HG02763 (cell line): ENCODE measurements around the gene FN3KRP.
A peak's percentile ranks its signal among the peaks of the same experiment; 100 is the strongest.

ENCODE experiments used
- ATAC-seq: cut with Tn5 transposase; IDR thresholded peaks from one replicate; pipeline ENCODE4 v1.9.1; 2021; ENCODE audit warnings: mild to moderate bottlenecking, moderate library complexity; ENCODE audit not compliant: unreplicated experiment

FN3KRP gene, protein sequence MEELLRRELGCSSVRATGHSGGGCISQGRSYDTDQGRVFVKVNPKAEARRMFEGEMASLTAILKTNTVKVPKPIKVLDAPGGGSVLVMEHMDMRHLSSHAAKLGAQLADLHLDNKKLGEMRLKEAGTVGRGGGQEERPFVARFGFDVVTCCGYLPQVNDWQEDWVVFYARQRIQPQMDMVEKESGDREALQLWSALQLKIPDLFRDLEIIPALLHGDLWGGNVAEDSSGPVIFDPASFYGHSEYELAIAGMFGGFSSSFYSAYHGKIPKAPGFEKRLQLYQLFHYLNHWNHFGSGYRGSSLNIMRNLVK

DNA sequence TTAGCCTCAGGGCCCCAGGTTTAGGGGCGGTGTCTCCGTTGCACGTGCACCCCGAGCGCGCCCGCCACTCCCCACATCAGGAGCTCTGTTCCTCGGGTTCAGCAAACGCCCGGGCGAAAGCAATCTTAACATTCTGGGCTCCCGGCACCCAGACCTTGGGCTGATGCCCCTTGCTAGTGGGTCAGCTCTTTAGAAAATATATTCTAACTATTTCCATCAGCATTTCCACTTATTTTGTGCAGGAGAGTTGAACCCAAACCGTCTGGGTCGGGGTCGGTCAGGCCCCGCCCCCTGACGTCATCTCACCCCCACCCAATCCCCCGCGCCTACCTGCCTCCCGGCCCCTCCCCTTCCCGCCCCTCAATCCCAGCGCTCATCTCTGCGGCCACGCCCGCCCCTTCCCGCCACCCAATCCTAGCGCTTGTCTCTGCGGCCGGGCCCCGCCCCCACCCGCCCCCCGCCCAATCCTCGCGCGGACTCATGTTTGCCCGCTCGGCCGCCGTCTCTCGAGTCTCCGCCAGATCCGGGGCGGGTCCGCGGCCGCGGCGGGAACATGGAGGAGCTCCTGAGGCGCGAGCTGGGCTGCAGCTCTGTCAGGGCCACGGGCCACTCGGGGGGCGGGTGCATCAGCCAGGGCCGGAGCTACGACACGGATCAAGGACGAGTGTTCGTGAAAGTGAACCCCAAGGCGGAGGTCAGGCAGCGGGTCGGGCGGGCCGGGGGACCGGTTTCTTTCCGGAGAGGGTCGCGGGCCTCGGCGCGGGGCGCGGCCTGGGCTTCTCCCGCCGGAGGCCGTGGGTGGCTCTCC, at the start of gene FN3KRP:
Gene FN3KRP (plus strand): TSS at position 504 of the 808 bp plus-strand sequence. CDS start 50 bp downstream, at position 554.
- ATAC-seq, result peak; percentile 75

DNA sequence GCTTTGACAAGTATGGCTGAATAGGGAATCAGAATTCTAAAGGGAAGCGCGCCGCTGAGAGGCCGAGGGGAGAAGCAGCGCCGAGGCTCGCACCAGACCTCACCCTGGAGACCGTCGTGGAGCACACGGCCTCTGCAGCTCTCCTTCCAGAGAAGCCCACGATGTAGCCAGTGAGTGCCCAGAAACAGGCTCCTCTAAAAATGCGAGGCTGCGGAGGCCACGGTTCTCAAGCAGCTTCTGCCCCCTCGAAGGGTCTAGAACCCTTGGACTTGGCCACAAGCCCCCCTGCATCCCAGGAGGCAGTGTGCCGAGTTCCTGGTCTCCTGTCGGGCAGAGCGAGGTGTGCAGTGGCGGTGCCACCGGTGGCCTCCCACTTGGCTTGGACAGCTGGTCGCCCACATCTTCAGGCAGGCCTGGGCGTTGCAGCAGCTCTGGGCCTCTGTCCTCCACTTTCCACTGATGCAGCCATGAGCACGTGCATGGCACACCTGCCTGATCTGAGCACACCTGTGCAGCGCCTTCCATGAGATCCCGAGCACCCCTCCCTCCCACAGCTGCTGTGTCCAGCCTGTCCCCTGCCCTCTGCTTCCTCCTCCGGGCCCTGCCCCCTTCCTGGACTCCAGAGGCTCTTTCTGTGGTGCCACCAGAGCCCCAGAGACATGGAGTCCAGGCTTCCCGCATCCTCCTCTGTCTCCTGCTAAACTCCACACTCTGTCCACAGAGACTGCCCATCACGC, 49.4 kb upstream of the FN3KRP start:
- ATAC-seq, result no peak

DNA sequence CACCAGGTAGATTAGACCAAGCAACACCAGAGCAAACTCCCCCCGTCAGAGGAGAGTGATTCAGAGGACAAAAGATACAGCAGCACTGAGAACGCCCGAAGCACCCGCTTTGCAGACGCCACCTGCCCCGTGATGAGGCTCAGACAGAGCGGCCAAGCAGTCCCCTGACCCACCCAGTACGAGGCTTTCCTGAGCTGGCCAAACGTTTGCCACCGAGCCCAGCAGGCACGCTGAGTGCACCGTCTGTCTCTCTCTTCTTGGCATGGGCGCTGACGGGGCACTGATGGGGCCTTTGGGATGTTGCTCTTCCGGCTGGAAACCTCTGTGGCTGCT, 48.9 kb upstream of the FN3KRP start:
- ATAC-seq, result no peak

DNA sequence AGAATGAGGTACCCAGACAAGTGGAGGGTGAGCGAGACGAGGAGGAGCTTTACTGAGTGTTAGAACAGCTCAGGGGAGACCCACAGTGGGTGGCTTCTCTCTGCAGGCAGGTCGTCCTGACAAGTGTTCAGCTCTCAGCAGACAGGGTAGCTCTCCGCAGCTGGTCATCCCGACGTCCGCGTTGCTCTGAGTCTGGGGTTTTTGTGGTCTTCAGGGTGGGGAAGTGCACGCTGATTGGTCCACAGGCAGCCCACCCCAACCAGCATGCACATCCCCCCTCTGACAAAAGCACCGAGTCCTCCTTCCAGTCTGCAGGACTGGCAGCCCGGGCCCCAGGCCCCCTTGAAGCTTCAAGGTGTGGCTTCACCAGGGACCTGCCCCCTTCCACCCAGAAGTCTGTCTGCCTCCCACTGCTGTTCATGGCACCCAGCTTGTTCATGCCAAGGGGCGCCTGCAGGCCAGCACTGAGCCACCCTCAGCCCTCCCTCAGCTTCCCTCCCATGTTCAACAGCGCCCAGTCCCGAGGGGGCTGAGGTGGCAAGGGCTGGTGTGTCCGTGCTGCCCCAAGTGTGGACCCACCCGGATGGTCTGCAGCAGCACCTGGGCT, 48.4 kb upstream of the FN3KRP start:
- ATAC-seq, result no peak

DNA sequence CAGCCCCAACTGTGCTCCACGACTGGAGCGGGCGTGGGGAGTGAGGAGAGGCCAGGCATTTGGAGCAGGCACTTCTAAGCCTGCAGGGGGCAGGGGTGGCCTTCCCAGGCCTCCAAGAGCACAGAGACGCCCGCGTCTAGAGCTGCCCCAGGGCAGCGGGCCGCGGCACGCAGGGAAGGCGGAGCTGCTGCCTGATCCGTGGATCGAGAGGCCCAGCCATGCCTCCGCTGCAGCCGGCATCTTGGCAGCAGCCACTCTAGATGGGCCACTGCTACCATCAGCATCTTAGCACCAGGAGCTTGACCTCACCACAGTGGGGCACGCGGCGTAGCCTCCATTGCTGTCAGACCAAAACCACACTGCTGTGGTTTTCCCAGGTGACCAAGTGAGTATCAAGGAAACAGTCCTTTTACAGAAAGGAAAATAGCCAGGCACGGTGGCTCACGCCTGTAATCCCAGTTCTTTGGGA, 47.8 kb upstream of the FN3KRP start:
- no peak for ATAC-seq

DNA sequence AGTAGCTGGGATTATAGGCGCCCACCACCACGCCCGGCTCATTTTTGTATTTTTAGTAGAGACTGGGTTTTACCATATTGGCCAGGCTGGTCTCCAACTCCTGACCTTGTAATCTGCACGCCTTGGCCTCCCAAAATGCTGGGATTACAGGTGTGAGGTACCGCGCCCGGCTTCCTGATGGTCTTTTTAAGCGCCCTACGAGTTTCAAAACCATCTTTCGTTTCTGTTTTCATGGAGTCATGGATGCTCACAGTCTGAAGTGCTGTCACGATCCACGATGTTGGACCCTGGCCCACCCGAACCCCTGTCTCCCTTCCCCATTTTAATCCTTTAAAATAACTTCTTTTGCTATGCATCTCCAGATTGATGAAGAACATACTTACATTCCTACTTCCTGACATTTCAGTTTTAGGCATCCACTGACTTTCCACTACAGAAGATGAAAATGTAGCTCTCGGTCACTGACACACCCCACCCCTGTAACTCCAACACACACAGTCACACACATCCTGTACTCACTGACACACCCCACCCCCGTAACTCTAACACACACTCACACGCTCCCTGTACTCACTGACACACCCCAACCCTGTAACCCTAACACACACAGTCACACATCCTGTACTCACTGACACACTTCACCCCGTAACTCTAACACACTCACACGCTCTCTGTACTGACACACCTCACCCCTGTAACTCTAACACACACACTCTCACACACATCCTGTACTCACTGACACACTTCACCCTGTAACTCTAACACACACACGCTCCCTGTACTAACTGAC, 45.6 kb upstream of the FN3KRP start:
- ATAC-seq, result no peak

DNA sequence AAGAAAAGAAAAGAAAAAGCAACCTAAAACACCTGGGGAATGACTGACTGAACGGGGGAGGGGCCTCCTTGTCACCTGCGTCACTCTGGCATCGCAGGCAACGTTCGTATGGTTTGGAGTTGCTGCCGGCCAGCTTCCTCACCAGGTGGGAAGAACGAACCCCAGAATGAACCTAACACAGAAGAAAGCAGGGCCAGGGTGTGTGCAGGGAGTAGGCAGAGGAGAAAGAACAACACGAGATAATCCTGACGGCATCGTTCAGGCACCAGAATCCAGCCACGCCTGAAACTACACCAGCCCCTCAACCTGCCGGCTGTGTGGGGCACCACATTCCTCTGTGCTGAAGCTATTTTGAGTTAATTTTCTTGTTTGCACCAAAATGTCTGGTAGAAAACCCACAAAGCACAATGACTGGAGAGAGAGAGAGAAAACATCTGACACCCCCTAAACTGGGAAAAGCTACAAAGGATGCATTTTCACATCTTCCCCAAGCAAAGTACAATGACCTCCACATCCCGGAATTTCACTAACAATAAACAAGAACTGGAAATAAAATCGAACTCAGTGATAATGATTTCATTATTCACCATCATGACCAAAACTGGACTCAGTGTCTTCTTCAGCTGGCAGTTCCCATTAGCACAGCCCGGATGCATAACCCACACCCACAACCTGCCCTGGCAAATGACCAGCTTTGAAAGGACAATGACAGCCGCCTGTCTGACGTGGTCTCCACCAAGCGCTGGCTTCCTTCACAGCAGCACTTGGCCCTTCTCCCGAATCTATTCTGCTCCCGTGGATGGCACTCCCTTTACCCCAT, 41.6 kb upstream of the FN3KRP start:
- no peak for ATAC-seq

DNA sequence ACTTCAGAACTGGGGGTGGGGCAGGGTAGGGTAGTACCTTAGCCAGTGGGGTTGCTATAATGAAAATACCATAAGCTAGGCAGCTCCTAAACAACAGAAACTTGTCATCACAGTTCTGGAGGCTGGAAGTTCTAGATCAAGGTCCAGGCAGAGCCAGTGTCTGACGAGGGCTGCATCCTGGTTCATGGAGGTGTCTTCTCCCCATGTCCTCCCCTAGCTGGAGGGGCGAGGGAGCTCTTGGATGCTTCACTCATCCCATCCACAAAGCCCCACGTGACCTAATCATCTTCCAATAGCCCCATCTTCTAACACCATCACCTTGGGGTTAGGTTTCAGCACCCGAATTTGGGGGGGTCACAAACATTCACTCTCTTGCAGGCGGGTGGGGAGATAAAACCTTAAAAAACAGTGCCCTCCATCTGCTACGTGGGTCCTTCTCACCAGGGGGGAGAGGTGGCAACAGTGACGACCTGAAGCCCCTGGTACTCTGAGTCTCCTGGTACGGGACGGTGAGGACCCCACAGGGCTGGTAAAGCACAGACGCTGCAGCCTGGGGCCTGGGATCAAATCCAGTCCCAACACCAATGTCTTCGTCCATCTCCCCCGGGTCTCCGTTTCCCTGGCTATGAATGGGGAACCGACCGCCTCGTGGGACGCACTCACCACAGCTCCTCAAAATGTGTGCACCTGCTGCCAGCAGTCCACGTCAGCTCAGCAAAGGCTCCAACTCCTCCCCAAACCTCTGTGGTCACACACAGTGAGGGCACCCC, 40.8 kb upstream of the FN3KRP start:
- ATAC-seq, result no peak

DNA sequence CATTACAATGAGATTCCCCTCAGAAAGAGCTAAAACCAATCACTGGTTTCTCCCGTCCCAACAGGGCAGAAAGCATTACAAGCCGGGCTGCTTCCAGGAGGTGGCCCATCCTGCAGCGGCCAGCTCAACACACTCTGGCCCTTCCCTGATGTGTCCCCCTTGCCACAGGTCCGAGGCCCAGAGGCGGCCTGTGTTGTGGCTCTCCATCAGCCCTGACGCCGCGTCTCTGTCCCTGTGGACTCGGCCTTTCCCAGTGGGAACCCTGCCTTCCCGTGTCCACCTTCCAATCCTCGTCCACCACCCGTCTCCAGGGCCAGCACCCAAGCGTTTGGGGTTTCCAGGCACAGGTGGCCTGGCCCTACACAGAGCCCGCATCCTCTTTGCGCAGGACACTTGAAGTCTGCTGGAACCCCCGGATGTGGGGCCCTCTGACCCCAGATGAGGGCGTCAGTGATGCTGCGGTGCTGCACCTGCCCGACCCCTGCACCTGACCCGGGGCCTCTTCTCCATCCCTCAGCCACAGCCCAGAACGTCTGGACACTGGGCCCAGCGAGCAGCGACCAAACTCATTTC, 39.1 kb upstream of the FN3KRP start:
- no peak for ATAC-seq

DNA sequence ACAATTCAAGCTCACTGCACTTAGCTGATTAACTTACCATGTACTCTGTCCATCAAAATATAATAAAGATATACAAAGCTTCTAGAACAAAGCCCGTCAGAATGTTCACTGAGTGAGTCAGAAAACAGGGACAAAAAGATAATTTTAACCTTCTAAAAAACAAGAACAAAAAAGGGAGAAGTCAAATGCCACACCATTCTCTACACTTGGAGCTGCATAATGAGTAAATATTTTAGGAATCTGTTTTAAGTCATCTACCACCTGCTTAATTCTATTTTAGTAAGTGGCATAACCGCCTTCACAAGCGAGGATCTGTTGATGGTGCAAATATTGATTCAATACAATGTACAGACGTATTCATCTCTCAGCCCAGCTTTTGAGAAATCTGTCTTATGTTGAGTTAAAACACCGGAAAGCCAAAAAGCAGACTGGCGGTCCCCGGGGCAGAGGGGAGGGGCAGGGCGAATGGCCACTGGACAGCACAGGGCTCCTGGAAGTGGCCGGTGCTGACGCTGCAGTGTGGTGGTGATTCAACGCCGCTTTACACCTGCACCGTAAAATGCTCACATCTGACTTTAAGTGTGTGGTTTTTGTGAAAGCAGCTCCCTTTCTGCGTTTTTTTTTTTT, 38.1 kb upstream of the FN3KRP start:
- ATAC-seq, result no peak

DNA sequence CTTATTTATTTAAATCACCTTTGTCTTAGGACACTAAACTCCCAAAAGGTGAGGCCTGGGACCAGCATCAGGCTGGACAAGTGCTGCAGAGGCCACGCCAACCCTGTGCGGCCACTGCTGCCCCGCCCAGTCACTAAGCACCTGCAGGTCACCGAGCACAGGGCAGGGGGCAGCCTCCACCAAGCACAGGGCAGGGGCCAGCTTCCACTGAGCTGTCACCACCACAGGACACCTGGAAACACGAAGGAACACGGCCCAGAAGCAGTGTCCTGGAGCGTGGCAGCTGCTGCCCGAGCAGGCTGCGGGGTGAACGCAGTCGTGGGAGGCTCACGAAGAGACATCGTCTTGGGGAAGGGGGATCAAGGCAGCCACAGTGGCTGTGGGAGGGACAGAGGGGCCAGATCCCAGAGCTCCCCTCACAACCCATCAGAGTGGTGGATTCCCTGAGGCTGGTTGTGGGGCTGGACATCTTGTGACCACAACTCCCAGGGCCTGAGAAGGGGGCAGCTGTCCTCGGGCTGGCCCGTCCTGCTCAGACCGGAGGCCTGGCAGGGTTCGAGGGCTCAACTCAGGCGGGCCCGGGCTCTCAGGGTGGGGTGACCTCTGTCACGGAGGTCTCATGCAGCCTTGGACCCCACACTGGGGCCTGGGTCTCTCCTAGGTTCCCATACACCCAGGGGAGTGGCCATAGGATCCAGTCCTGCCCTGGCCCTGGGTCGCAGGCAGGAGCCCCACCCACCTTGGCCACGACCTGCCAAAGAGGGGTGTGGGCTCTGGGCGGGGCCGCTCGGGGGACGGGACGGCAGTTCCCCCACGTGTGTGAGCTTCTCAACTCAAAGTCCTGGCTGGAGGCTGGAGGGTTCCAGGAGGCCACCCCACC, 36.7 kb upstream of the FN3KRP start:
- ATAC-seq, result no peak

DNA sequence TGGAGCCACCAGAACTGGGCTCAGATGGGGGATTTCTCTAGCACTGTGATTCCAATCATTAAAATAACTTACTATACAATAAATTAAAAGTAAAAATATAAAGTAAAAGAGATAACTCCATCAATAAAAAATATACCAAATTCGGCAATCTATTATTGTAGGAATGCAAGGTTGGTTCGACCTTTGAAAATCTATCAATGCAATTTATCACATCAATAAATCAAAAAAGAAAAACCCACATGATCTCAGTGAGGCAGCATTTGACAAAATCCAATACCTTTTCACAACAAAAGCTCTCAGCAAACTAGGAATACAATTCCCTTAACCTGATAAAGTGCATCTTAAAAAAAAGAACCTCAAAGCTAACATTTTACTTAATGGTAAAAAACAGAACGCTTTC, 35.0 kb upstream of the FN3KRP start:
- ATAC-seq, result no peak

DNA sequence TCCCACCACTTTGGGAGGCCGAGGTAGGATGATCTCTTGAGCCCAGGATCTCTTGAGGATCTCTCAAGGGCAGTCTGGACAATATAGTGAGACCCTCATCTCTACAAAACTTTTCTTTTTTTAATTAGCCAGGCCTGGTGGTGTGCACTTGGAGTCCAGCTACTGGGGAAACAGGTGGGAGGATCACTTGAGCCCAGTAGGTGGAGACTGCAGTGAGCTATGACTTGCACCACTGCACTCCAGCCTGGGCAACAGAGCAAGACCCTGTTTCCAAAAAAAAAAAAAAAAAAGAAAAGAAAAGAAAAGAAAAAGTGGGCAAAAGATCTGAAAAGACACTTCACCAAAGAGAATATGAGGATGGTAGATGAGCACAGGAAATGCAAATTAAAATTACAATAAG, 33.0 kb upstream of the FN3KRP start:
- no peak for ATAC-seq

DNA sequence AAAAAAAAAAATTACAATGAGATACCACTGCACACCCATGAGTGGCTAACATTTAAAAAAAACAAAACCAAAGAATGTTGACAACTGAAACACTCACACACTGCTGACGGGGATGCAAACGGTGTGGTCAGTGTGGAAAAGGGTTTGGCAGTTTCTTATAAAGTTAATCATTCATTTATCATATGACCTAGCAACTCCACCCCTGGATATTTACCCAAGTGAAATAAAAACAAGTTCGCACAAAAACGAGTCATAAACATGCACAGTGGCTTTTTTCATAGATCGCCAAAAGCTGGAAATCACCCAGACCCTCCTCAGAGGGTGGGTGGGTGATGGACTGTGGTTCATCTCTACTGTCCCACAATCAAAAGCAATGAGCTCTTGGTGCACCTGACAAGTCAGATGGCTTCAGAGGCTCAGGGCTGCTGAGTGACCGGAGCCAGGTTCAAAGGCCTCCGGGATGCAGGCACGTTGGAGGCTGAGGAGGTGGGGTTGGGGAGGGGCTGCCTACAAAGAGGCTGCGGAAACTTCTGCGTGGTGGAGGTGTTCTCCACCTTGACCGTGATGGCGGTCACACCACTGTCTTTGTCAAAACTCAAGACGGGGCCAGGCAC, 32.2 kb upstream of the FN3KRP start:
- ATAC-seq, result peak; percentile 60

DNA sequence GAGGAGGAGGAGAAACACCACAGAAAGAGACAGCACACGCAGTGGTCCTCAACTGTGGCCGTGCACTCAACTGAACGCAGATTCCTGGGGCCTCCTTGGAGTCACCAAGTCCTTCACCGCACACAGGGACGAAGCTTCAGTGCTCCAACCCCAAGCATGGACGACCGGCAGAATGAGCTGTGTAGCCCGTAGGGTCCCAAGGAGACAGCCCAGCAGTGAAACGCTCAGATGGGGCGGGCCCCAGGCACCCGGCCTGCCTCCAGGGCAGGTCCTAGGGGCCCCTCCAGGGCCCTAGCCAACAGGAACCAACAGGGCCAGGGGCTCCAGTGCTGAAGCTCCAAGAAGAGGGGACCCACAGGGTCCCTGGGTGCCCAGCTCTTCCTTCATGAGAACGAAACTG, 31.2 kb upstream of the FN3KRP start:
- ATAC-seq, result no peak
